Esophagus squamous epithelium (tissue), 5 donors: ENCODE measurements around the gene PTPRN2. TPM values are rescaled to one million over a fixed set of nuclear protein-coding genes. Genes with fewer than 3 reads are reported as not detected.

Experiments
- DNase-seq: peaks from one replicate; lab custom pipeline; 2025; lab: John Stamatoyannopoulos, UW
- H3K27ac ChIP-seq, 4 donors: fragments of 200-600 bp; sonication (generic); one replicate each; pipeline ENCODE4 v1.5.1; 2016 to 2019; ENCODE audit warnings: mild to moderate bottlenecking in 1 of 4
- H3K27me3 ChIP-seq, 4 donors: fragments of 200-600 bp; sonication (generic); 1 replicate in 3 of 4; 2 replicates in 1 of 4; pipeline versions ENCODE4 v1.5.1 to v1.6.0; 2017 to 2021; ENCODE audit warnings: antibody characterized with exemption in 1 of 4
- H3K36me3 ChIP-seq, 3 donors: fragments of 200-600 bp; sonication (generic); one replicate each; pipeline ENCODE4 v1.5.1; 2016 to 2019
- H3K4me1 ChIP-seq, 3 donors: fragments of 200-600 bp; sonication (generic); one replicate each; pipeline ENCODE4 v1.5.1; 2017 to 2019
- H3K4me3 ChIP-seq, 4 donors: fragments of 200-600 bp; sonication (generic); 1 replicate in 3 of 4; 2 replicates in 1 of 4; pipeline ENCODE4 v1.5.1; 2016 to 2019; ENCODE audit warnings: mild to moderate bottlenecking in 2 of 4, moderate library complexity in 1 of 4
- H3K9me3 ChIP-seq, 3 donors: fragments of 200-600 bp; sonication (generic); one replicate each; pipeline ENCODE4 v1.5.1; 2016 to 2019
- POLR2A ChIP-seq, 4 donors: fragments of 450-650 bp; IDR thresholded peaks; one replicate each; pipeline ENCODE4 v1.6.1; 2017; ENCODE audit warnings: antibody characterized with exemption in 4 of 4, mild to moderate bottlenecking in 4 of 4, moderate library complexity in 3 of 4
- WGBS, 2 donors: methylation state at CpG; one replicate each; pipeline ENCODE4 v1.1.5; 2018; 5-methylcytosine and 5-hydroxymethylcytosine counted together
- intact Hi-C: fragments of 100-400 bp; cut with DNase I; formaldehyde crosslinking; loops from one replicate; pipeline ENCODE4 v1.15.0; 2022
- total RNA-seq, 4 donors: library from RNA; depleted of rRNA; stranded (reverse); fragments of >200 nt; gene quantifications; one replicate each; pipeline ENCODE4 v1.1.0, GENCODE V29; 2016
- TF ChIP-seq, protein P1 (sequence below), 6 experiments: fragments of 450-650 bp in 4 of 6; fragments of 200-600 bp in 2 of 6; sonication (generic) in 2 of 6; IDR thresholded peaks; one replicate each; pipeline ENCODE4 v1.5.1; 2016 to 2019; ENCODE audit warnings: antibody characterized with exemption in 6 of 6, mild to moderate bottlenecking in 4 of 6, moderate library complexity in 4 of 6
- donor health status: DM: yes; HTN: yes; CAD: no.

PTPRN2 gene
- total RNA-seq, 4 donors from 2014 or later, result 0.38 to 2.7 (median 1.0) TPM

- no peak overlapping the region for H3K4me3 ChIP-seq
- H3K27me3 ChIP-seq, result peaks cover 0 to 27% (median 0%) of the 10 kb centered on the region in 4 donors
- DNase-seq, result no peak
- H3K27ac ChIP-seq, result no peak overlapping the region
- no peaks in the 10 kb centered on the region for H3K9me3 ChIP-seq
- H3K36me3 ChIP-seq, result no peaks in the 10 kb centered on the region
- intact Hi-C loops, result no loop called here
- no peak for TF ChIP-seq POLR2A (IDR thresholded peaks at IDR 0.05)
- TF ChIP-seq, protein P1, sequence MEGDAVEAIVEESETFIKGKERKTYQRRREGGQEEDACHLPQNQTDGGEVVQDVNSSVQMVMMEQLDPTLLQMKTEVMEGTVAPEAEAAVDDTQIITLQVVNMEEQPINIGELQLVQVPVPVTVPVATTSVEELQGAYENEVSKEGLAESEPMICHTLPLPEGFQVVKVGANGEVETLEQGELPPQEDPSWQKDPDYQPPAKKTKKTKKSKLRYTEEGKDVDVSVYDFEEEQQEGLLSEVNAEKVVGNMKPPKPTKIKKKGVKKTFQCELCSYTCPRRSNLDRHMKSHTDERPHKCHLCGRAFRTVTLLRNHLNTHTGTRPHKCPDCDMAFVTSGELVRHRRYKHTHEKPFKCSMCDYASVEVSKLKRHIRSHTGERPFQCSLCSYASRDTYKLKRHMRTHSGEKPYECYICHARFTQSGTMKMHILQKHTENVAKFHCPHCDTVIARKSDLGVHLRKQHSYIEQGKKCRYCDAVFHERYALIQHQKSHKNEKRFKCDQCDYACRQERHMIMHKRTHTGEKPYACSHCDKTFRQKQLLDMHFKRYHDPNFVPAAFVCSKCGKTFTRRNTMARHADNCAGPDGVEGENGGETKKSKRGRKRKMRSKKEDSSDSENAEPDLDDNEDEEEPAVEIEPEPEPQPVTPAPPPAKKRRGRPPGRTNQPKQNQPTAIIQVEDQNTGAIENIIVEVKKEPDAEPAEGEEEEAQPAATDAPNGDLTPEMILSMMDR (IDR thresholded peaks at IDR 0.05), result no peak
- H3K4me1 ChIP-seq, result no peaks in the 10 kb centered on the region
- WGBS, 2 donors, result 84 to 89% methylated on average over 9 of the region's 9 CpGs
These were observed 66.8 kb downstream of the PTPRN2 start for GRCh38 chr7:158520825-158521224.

DNA sequence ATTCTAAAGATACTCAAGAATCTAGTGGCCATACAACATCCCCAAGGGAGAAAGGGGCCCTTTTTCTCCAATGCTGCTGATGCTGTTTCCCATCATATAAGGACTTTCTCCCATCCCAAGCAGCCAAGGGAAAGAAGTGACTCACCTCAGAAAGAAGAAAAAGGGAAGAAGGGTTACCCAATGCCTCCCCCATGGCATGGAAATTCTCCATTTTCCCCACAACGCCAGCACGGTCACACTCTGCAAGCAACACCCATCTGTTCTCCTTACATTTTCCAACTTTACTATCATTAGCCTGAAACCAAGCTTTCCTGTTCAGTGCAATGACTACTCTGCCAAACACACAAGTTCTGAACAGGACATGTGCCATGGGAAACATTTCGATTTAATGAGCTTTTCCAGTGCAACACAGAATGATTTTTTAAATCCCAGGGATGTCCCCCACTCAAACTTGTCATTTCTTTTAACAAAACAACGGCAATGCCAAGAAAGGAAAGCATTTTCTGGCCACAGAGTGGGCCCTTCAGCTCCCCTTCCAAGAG lies 67.9 kb downstream of the PTPRN2 start:
- H3K27ac ChIP-seq, result no peak overlapping the region
- TF ChIP-seq, protein P1 (IDR thresholded peaks at IDR 0.05), result no peak
- TF ChIP-seq POLR2A (IDR thresholded peaks at IDR 0.05), result no peak

DNA sequence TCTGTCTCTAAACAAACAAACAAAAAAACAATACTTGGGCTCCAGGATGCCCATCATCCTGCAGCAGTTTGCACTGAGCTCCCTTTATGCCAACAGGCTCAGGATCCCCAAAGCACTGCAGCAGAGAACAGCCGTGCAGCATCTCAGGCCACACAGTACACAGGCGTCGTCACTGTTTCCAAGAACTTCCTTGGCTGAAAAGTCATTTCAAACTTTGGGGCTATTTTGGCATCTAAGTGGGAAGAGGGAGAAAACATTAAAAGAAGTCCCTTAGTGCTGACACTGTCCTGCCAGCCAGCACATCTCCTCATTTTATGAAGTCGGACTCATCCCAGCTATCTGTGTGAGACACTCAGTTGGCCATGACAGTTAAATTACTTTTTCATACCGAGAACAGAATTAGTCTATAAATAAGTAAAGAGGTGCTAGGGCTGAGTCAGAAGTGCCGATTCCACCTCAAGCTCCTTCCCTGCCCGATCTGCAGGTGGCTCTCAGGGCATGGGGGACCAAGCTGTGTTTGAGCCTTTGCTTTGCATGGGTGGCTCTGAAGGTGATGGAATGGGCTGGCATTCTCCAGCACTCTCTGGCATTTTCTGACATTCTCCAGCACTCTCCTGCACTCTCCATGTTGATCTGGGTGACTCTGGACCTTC lies 68.5 kb downstream of the PTPRN2 start:
- Histone ChIP-seq H3K36me3 (no peaks in the 10 kb centered on the region), H3K9me3 (no peaks in the 10 kb centered on the region), H3K27me3 (peaks cover 0 to 26% (median 0%) of the 10 kb centered on the region in 4 donors), H3K27ac (no peak overlapping the region), H3K4me3 (no peak overlapping the region), H3K4me1 (no peaks in the 10 kb centered on the region)
- DNase-seq, result no peak
- WGBS, 2 donors, result 71 to 78% methylated on average over 7 of the region's 7 CpGs
- intact Hi-C loops, result no loop called here
- TF ChIP-seq, protein P1 (IDR thresholded peaks at IDR 0.05), result no peak
- TF ChIP-seq POLR2A (IDR thresholded peaks at IDR 0.05), result no peak

More for the DNA sequence above, 67.9 kb downstream of the PTPRN2 start:
- H3K4me3 ChIP-seq, result no peak overlapping the region
- no peaks in the 10 kb centered on the region for H3K36me3 ChIP-seq
- WGBS, 2 donors, result 61 to 73% methylated on average over 3 to 4 of the region's 4 CpGs
- H3K4me1 ChIP-seq, result no peaks in the 10 kb centered on the region
- DNase-seq, result no peak
- H3K9me3 ChIP-seq, result no peaks in the 10 kb centered on the region
- peaks cover 0 to 26% (median 0%) of the 10 kb centered on the region in 4 donors for H3K27me3 ChIP-seq
- intact Hi-C loops, result no loop called here

DNA sequence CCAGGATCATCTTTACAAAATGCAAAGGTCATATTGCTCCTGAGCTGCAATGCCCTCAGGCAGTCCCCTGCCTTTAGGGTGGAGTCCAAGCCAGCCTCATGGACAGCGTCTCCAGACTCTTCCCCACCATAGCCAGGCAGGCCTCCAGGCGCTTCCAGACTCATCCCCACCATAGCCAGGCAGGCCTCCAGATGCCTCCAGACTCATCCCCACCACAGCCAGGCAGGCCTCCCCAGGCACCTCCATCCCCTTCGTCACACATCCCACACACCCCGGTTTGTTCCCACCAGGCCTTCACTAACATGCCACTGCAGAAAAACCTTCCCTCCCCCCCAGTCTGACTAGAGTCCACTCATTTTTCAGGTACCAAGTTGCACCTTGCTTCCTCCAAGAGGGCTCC lies 70.1 kb downstream of the PTPRN2 start:
- no peaks in the 10 kb centered on the region for H3K36me3 ChIP-seq
- H3K27me3 ChIP-seq, result peaks cover 0 to 26% (median 0%) of the 10 kb centered on the region in 4 donors
- H3K27ac ChIP-seq, result no peak overlapping the region
- H3K9me3 ChIP-seq, result peaks cover 0 to 1% (median 0%) of the 10 kb centered on the region in 3 donors
- H3K4me1 ChIP-seq, result no peaks in the 10 kb centered on the region
- no peak overlapping the region for H3K4me3 ChIP-seq
- intact Hi-C loops, result no loop called here
- no peak for TF ChIP-seq POLR2A (IDR thresholded peaks at IDR 0.05)
- TF ChIP-seq, protein P1 (IDR thresholded peaks at IDR 0.05), result no peak
- 73 to 100% methylated on average over 3 to 4 of the region's 4 CpGs for WGBS, 2 donors
- no peak for DNase-seq

DNA sequence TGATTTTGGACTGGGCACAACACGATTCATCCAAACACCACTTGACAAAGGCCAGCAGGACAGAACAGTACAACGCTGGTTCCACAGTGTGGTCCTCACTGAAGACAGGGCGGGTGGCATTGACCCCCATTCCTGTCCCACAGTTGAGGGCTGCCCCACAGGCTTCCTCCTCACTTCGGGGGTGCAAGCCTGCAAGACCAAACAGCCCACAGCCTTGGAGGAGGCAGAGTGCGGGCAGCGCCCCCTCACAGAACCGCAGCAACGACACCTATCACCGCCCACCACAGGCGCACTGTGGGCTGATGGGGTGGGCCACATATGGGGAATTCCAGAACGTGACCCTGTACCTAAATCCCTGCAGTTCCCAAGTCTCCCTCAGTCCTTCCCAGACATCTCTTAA lies 70.6 kb downstream of the PTPRN2 start:
- TF ChIP-seq, protein P1 (IDR thresholded peaks at IDR 0.05), result no peak
- TF ChIP-seq POLR2A (IDR thresholded peaks at IDR 0.05), result no peak
- Histone ChIP-seq H3K36me3 (no peaks in the 10 kb centered on the region), H3K4me3 (no peak overlapping the region), H3K27me3 (peaks cover 0 to 26% (median 0%) of the 10 kb centered on the region in 4 donors), H3K9me3 (peaks cover 0 to 6% (median 0%) of the 10 kb centered on the region in 3 donors), H3K27ac (no peak overlapping the region), H3K4me1 (no peaks in the 10 kb centered on the region)
- 63 to 77% methylated on average over 1 to 6 of the region's 11 CpGs for WGBS, 2 donors
- no peak for DNase-seq
- intact Hi-C loops, result no loop called here
